ENCODE measurements around the gene SLC10A3.

DNA sequence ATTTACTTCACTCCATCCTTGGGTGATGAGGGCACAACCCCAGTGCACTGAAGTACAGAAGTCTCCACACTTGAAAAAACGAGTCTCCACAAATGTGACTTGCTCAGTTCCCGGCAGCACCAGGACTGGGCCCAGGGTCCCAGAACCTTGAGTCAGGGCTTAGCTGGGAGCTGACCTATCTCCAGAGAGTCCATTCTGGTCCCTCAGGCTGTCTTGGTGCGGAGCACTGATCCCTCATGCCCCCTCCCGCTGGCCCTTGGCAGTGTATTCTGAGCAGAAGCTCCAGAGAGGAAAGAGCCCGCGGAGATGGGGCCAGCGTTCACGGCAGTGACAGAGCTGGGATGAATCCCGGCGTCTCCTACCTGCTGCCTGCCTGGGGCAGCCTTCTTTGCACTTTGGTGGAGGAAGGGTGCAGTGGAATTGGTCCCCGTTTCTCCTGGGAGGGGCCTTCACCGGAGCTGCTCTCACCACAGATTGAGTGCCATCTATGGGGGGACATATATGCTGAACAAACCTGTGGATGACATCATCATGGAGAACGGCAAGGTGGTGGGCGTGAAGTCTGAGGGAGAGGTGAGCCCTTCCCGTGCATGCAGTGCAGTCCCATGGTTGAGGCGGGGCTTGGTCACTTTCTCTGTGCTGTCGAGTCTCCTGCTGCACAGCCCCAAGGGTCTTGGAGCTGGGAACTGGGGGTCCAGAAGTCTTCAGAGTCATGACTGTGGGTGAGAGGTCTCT lies 49.6 kb downstream of the SLC10A3 start:
- TF ChIP-seq EZH2 (IDR thresholded peaks at IDR 0.05) (no peak), POLR2AphosphoS5 (IDR thresholded peaks at IDR 0.05; ENCODE audit: borderline replicate concordance, low read depth, low read length) (no peak), FOXP2 (optimal IDR thresholded peaks at IDR 0.05; ENCODE audit: control extremely low read depth, extremely low read length, insufficient read depth) (no peak)

Data from SK-N-MC (cell line).